SH-SY5Y (cell line): ENCODE data around the gene C1orf198.

Experiments used
- GATA2 ChIP-seq: IDR thresholded peaks from 2 replicates; pipeline ENCODE4 v1.6.1; 2011; ENCODE audit warnings: mild to moderate bottlenecking, low read depth, low read length
- GATA3 ChIP-seq: IDR thresholded peaks from 2 replicates; pipeline ENCODE4 v1.6.1; 2011; ENCODE audit warnings: low read depth, mild to moderate bottlenecking, low read length, moderate library complexity

DNA sequence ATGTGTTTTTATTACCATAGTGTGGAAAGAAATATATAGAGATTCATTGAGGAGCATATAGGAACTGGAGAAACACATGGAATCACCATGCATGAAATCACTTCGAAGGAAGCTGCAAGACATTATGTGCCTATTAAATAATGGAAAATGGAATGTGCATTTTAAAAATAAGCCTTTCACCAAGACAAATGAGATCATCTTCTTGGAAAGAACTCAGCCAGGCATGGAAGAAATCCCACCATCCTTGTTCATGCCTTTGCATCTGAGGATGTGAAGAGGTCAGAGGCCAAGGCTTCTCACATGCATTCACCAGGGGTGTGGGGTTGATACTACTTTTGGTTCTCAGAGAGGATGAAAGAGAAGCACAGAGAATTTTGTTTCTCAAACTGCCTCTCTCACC is 50.0 kb downstream of the C1orf198 start:
- no peak for TF ChIP-seq GATA3
- no peak for TF ChIP-seq GATA2
